ENCODE data around the gene SNPH.
"Not testable (repeated sequence)": the region's sequence is repeated elsewhere in the genome, so short reads cannot be mapped to it uniquely, and the experiment has no call there.

SNPH gene

GRCh38 chr20:1336699-1337367, 70.7 kb downstream of the SNPH start:
- ChIA-PET CTCF (interaction anchor here (1.2 to 1.8 kb wide), 2 partner anchors 11 to 24 kb away, joined by 3 to 6 read pairs; no protein-coding TSS in a partner anchor), POLR2A (no interaction called here)
- DNase-seq (ENCODE audit: low read depth, low spot score) = no peak
- TF ChIP-seq CTCF (IDR thresholded peaks at IDR 0.05; ENCODE audit: insufficient read depth, low read length, missing control alignments) = no peak
- no peak overlapping the region for H3K4me3 ChIP-seq (ENCODE audit: low read depth, low read length)

GRCh38 chr20:1337441-1337840, 71.3 kb downstream of the SNPH start:
- no peak for TF ChIP-seq CTCF (IDR thresholded peaks at IDR 0.05; ENCODE audit: insufficient read depth, low read length, missing control alignments)
- no peak for DNase-seq (ENCODE audit: low read depth, low spot score)
- no peak overlapping the region for H3K4me3 ChIP-seq (ENCODE audit: low read depth, low read length)
- POLR2A ChIA-PET = no interaction called here
- CTCF ChIA-PET = no interaction called here

- TF ChIP-seq CTCF (IDR thresholded peaks at IDR 0.05; ENCODE audit: insufficient read depth, low read length, missing control alignments) = no peak
- ChIA-PET CTCF (no interaction called here), POLR2A (no interaction called here)
- H3K4me3 ChIP-seq (ENCODE audit: low read depth, low read length) = no peak overlapping the region
- no peak for DNase-seq (ENCODE audit: low read depth, low spot score)
These were observed 72.0 kb downstream of the SNPH start for GRCh38 chr20:1338096-1338495.

- ChIA-PET CTCF (interaction anchor here (0.7 to 0.8 kb wide), 2 partner anchors 26 to 100 kb away, joined by 3 to 4 read pairs; no protein-coding TSS in a partner anchor), POLR2A (no interaction called here)
- no peak for DNase-seq (ENCODE audit: low read depth, low spot score)
- TF ChIP-seq CTCF (IDR thresholded peaks at IDR 0.05; ENCODE audit: insufficient read depth, low read length, missing control alignments) = no peak
- no peak overlapping the region for H3K4me3 ChIP-seq (ENCODE audit: low read depth, low read length)
These were observed 72.7 kb downstream of the SNPH start for GRCh38 chr20:1338801-1339200.

- ChIA-PET POLR2A (no interaction called here), CTCF (interaction anchor here (0.7 to 1.2 kb wide), 3 partner anchors 16 to 94 kb away, joined by 3 to 5 read pairs (median 3); no protein-coding TSS in a partner anchor)
- DNase-seq (ENCODE audit: low read depth, low spot score) = peak; percentile 29
- TF ChIP-seq CTCF (IDR thresholded peaks at IDR 0.05; ENCODE audit: insufficient read depth, low read length, missing control alignments) = no peak
- no peak overlapping the region for H3K4me3 ChIP-seq (ENCODE audit: low read depth, low read length)
These were observed 75.6 kb downstream of the SNPH start for GRCh38 chr20:1341561-1342265.

- CTCF ChIA-PET = interaction anchor here (1.6 kb wide), 1 partner anchor 11 kb away, joined by 5 read pairs; no protein-coding TSS in a partner anchor
- DNase-seq (ENCODE audit: low read depth, low spot score); POLR2A ChIA-PET; H3K4me3 ChIP-seq (ENCODE audit: low read depth, low read length): not testable (repeated sequence)
These were observed 77.5 kb downstream of the SNPH start for GRCh38 chr20:1343446-1344124.

All from AG04449 (cell line).